ENCODE data around the gene ZBTB7C.

- TF ChIP-seq CTCF (conservative IDR thresholded peaks at IDR 0.05; ENCODE audit: low read depth, low read length) = no peak
- no peak for TF ChIP-seq POLR2A (IDR thresholded peaks at IDR 0.05; ENCODE audit: low read depth, low read length)
- no peak for TF ChIP-seq MXI1 (IDR thresholded peaks at IDR 0.05; ENCODE audit: borderline replicate concordance, low read depth, low read length)
- TF ChIP-seq RFX5 (IDR thresholded peaks at IDR 0.05; ENCODE audit: low read depth, low read length) = no peak
- no peak for TF ChIP-seq CEBPB (IDR thresholded peaks at IDR 0.05; ENCODE audit: low read depth, low read length)
- no peak for TF ChIP-seq MAZ (IDR thresholded peaks at IDR 0.05; ENCODE audit: borderline replicate concordance, low read depth, low read length)
- TF ChIP-seq MAFK (IDR thresholded peaks at IDR 0.05; ENCODE audit: low read depth, low read length) = no peak
- TF ChIP-seq SMC3 (IDR thresholded peaks at IDR 0.05; ENCODE audit: low read depth, low read length) = no peak
- no peak for TF ChIP-seq CHD1 (IDR thresholded peaks at IDR 0.05; ENCODE audit: low read depth, low read length)
- no peak for TF ChIP-seq ELK1 (IDR thresholded peaks at IDR 0.05; ENCODE audit: borderline replicate concordance, low read depth, low read length)
- TF ChIP-seq RAD21 (IDR thresholded peaks at IDR 0.05; ENCODE audit: low read length) = no peak
- no peak for TF ChIP-seq USF2 (IDR thresholded peaks at IDR 0.05; ENCODE audit: low read depth, low read length)
Observed at GRCh38 chr18:48098538-48098937, 310.6 kb downstream of the ZBTB7C start.
